Measurements from ENCODE around the gene PLA2G4B. TPM values are rescaled to one million over a fixed set of nuclear protein-coding genes. Genes with fewer than 3 reads are reported as not detected.
A peak's percentile ranks its signal among the peaks of the same experiment; 100 is the strongest.

PLA2G4B gene
- total RNA-seq, 1 donor from 2014 or later: 0.13 TPM

- no peak for DNase-seq (ENCODE audit: low read depth in 2 of 2)
Measured at GRCh38 chr15:41885841-41886240, 47.2 kb downstream of the PLA2G4B start.

GRCh38 chr15:41886741-41887140 is 48.1 kb downstream of the PLA2G4B start:
- DNase-seq (ENCODE audit: low read depth in 2 of 2): no peak

GRCh38 chr15:41887161-41887560 is 48.5 kb downstream of the PLA2G4B start:
- DNase-seq (ENCODE audit: low read depth in 2 of 2): no peak

GRCh38 chr15:41887893-41888292 is 49.2 kb downstream of the PLA2G4B start:
- DNase-seq (ENCODE audit: low read depth in 2 of 2): no peak

- no peak for DNase-seq (ENCODE audit: low read depth in 2 of 2)
Measured at GRCh38 chr15:41888662-41889253, 50.1 kb downstream of the PLA2G4B start.

GRCh38 chr15:41890050-41890690 is 51.5 kb downstream of the PLA2G4B start:
- DNase-seq (ENCODE audit: low read depth in 2 of 2): no peak

- no peak for DNase-seq (ENCODE audit: low read depth in 2 of 2)
Measured at GRCh38 chr15:41891226-41891625, 52.6 kb downstream of the PLA2G4B start.

- no peak for DNase-seq (ENCODE audit: low read depth in 2 of 2)
Measured at GRCh38 chr15:41891946-41892345, 53.3 kb downstream of the PLA2G4B start.

- DNase-seq (ENCODE audit: low read depth in 2 of 2): no peak
Measured at GRCh38 chr15:41892621-41893421, 54.2 kb downstream of the PLA2G4B start.

- DNase-seq (ENCODE audit: low read depth in 2 of 2): no peak
Measured at GRCh38 chr15:41893422-41894250, 55.0 kb downstream of the PLA2G4B start, which contains the start of gene SPTBN5. Gene SPTBN5 (minus strand): TSS chr15:41894053. CDS start chr15:41893497, 556 bp downstream.

- DNase-seq (ENCODE audit: low read depth in 2 of 2): no peak
Measured at GRCh38 chr15:41894251-41894790, 55.7 kb downstream of the PLA2G4B start.

- peak; percentile 20 to 88 for DNase-seq (ENCODE audit: low read depth in 2 of 2)
Measured at GRCh38 chr15:41894791-41895463, 56.3 kb downstream of the PLA2G4B start.

- no peak for DNase-seq (ENCODE audit: low read depth in 2 of 2)
Measured at GRCh38 chr15:41895491-41895890, 56.8 kb downstream of the PLA2G4B start.

GRCh38 chr15:41895957-41896356 is 57.3 kb downstream of the PLA2G4B start:
- DNase-seq (ENCODE audit: low read depth in 2 of 2): no peak

- no peak for DNase-seq (ENCODE audit: low read depth in 2 of 2)
Measured at GRCh38 chr15:41896566-41896965, 57.9 kb downstream of the PLA2G4B start.

GRCh38 chr15:41897363-41897799 is 58.7 kb downstream of the PLA2G4B start:
- no peak for DNase-seq (ENCODE audit: low read depth in 2 of 2)
